ENCODE data around the gene PFDN2. TPM values are rescaled to one million over a fixed set of nuclear protein-coding genes. Genes with fewer than 3 reads are reported as not detected.
"Not testable (repeated sequence)": the region's sequence is repeated elsewhere in the genome, so short reads cannot be mapped to it uniquely, and the experiment has no call there.

The PFDN2 gene
- total and polyA plus RNA-seq, 2 of the 8 experiments (the other 6 are each of a cell fraction or from before 2014, with no cell fraction given): 66.2 to 71.2 TPM

DNA sequence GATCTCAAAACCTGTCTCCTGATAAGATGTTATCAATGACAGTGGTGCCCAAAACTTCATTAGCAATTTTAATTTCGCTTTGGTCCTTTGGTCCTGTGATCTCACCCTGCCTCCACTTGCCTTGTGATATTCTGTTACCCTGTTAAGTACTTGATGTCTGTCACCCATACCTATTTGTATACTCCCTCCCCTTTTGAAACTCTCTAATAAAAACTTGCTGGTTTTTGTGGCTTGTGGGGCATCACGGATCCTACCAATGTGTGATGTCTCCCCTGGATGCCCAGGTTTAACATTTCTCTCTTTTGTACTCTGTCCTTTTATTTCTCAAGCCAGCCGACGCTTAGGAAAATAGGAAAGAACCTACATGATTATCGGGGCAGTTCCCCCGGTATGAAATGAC, 53.9 kb downstream of the PFDN2 start:
- H3K23ac ChIP-seq (ENCODE audit: insufficient read length); H3K4me3 ChIP-seq (ENCODE audit: extremely low read depth in 1 of 4, insufficient read depth in 2 of 4, low read depth in 3 of 4, low read length in 4 of 4); H4K5ac ChIP-seq (ENCODE audit: insufficient read length, low read depth, low read length); H4K20me1 ChIP-seq (replicated peaks in 1 of 2; ENCODE audit: control insufficient read depth in 1 of 2, insufficient read depth in 2 of 2, low read length in 2 of 2); H3K27me3 ChIP-seq (replicated peaks in 1 of 4; ENCODE audit: control insufficient read depth in 3 of 4, extremely low read depth in 1 of 4, insufficient read depth in 3 of 4, low read length in 3 of 4); H2BK20ac ChIP-seq (ENCODE audit: low read length); H3K56ac ChIP-seq (replicated peaks; ENCODE audit: insufficient read length, low read depth, low read length); H2BK120ac ChIP-seq (replicated peaks; ENCODE audit: low read depth, low read length); H3K27ac ChIP-seq (ENCODE audit: low read depth, low read length); H3K9ac ChIP-seq (replicated peaks in 1 of 4; ENCODE audit: extremely low read depth in 1 of 4, low read depth in 3 of 4, low read length in 3 of 4); H3K14ac ChIP-seq (ENCODE audit: insufficient read length); H3K4me2 ChIP-seq (ENCODE audit: insufficient read depth in 1 of 2, low read depth in 2 of 2, low read length in 2 of 2); H3K4ac ChIP-seq (replicated peaks; ENCODE audit: insufficient read length, low read depth, low read length); H3K18ac ChIP-seq (ENCODE audit: extremely low read depth, low read length); FAIRE-seq; H3K79me2 ChIP-seq (ENCODE audit: control insufficient read depth in 1 of 2, insufficient read depth in 2 of 2, low read length in 2 of 2); H3K36me3 ChIP-seq (ENCODE audit: control insufficient read depth in 2 of 4, insufficient read depth in 4 of 4, low read length in 3 of 4); H3K79me1 ChIP-seq (ENCODE audit: low read depth, low read length); H3K23me2 ChIP-seq (ENCODE audit: low read depth, low read length); H2BK12ac ChIP-seq (ENCODE audit: low read depth, low read length); DNase-seq (ENCODE audit: low read depth in 1 of 2, low spot score in 2 of 2); H2BK15ac ChIP-seq (ENCODE audit: low read length); H4K8ac ChIP-seq (ENCODE audit: extremely low read depth, insufficient read depth, low read length); H2BK5ac ChIP-seq (ENCODE audit: low read depth, low read length); POLR2A ChIA-PET (ENCODE audit: partially characterized antibody); H3K9me3 ChIP-seq (ENCODE audit: insufficient read depth in 2 of 2, low read depth in 1 of 2, low read length in 1 of 2); H4K91ac ChIP-seq (replicated peaks; ENCODE audit: insufficient read length, low read length); H2AFZ ChIP-seq (ENCODE audit: low read length); H2AK5ac ChIP-seq (ENCODE audit: low read depth, low read length); H3K4me1 ChIP-seq (replicated peaks in 1 of 4; ENCODE audit: control insufficient read depth in 3 of 4, insufficient read depth in 4 of 4, low read length in 3 of 4): not testable (repeated sequence)
- 76% methylated on average over 6 of the region's 6 CpGs; no CpG with 5 or more reads in 1 of the 2 experiments for WGBS, 2 experiments (ENCODE audit: extremely low coverage in 1 of 2, insufficient coverage in 1 of 2, insufficient read length in 1 of 2, insufficient replicate concordance in 2 of 2, low coverage in 1 of 2, low lambda C conversion rate in 2 of 2, missing lambda C conversion rate in 1 of 2)
- CTCF ChIA-PET (ENCODE audit: partially characterized antibody): interaction anchor here (1.2 to 1.8 kb wide), 2 partner anchors 22 to 33 kb away, joined by 4 to 10 read pairs; partner anchors contain the start of gene KLHDC9

All from H1 (cell line).